HepG2 (cell line): ENCODE measurements around the gene IPP. TPM values are rescaled to one million over a fixed set of nuclear protein-coding genes. Genes with fewer than 3 reads are reported as not detected.
A peak's percentile ranks its signal among the peaks of the same experiment; 100 is the strongest.

Experiments used
- CC2D1A ChIP-seq: sonication (generic); formaldehyde crosslinking; IDR thresholded peaks from 2 replicates; pipeline ENCODE4 v1.8.1; 2023; ENCODE audit warnings: mild to moderate bottlenecking, missing genetic modification reagents
- ISX ChIP-seq: sonication (generic); formaldehyde crosslinking; conservative IDR thresholded peaks from 2 replicates; pipeline ENCODE4 v1.5.0; 2020; ENCODE audit warnings: missing genetic modification reagents
- MED8 ChIP-seq: sonication (generic); formaldehyde crosslinking; IDR thresholded peaks from 2 replicates; pipeline ENCODE4 v1.8.1; 2023; ENCODE audit warnings: mild to moderate bottlenecking, missing genetic modification reagents; ENCODE audit not compliant: insufficient replicate concordance
- NFATC3 ChIP-seq: sonication (generic); formaldehyde crosslinking; IDR thresholded peaks from 2 replicates; pipeline ENCODE4 v1.5.1; 2020; ENCODE audit warnings: mild to moderate bottlenecking, missing genetic modification reagents
- PAX8 ChIP-seq: sonication (generic); formaldehyde crosslinking; IDR thresholded peaks from 2 replicates; pipeline ENCODE4 v1.8.0; 2022; ENCODE audit warnings: mild to moderate bottlenecking, missing genetic modification reagents, borderline replicate concordance
- ZMYM2 ChIP-seq: sonication (generic); formaldehyde crosslinking; IDR thresholded peaks from 2 replicates; pipeline ENCODE4 v1.8.0; 2022; ENCODE audit warnings: mild to moderate bottlenecking, missing genetic modification reagents
- ZNF205 ChIP-seq: IDR thresholded peaks from 2 replicates; pipeline ENCODE4 v1.6.1; 2018; ENCODE audit warnings: missing biosample characterization, missing genetic modification reagents
- ZNF598 ChIP-seq: sonication (generic); formaldehyde crosslinking; IDR thresholded peaks from 2 replicates; pipeline ENCODE4 v1.5.1; 2020; ENCODE audit warnings: mild to moderate bottlenecking, missing genetic modification reagents, borderline replicate concordance
- ZNF703 ChIP-seq: sonication (generic); formaldehyde crosslinking; IDR thresholded peaks from 2 replicates; pipeline ENCODE4 v1.5.1; 2020; ENCODE audit warnings: missing genetic modification reagents, mild to moderate bottlenecking, moderate library complexity, borderline replicate concordance
- polyA plus RNA-seq, 8 experiments: library from polyadenylated mRNA; depleted of rRNA in 3 of 8; stranded (reverse) in 7 of 8; unstranded in 1 of 8; fragments of >200 nt; fragmentation: Illumina TruSeq in 4 of 8; extraction: Trizol in 4 of 8; gene quantifications; 2 replicates each; pipeline versions ENCODE4 v1.2.1 to v1.2.3, GENCODE V29; 2011 to 2016; ENCODE audit warnings: low read depth in 4 of 8, missing spikeins in 1 of 8, mixed read lengths in 1 of 8; ENCODE audit not compliant: insufficient read depth in 1 of 8
- total RNA-seq, 5 experiments: library from RNA; depleted of rRNA; stranded (reverse); fragments of >200 nt; fragmentation: Illumina TruSeq; extraction: Trizol; gene quantifications; 2 replicates each; pipeline ENCODE4 v1.2.3, GENCODE V29; 2016; ENCODE audit warnings: low read depth in 1 of 5
- TF ChIP-seq, protein P1 (sequence below): sonication (generic); formaldehyde crosslinking; IDR thresholded peaks from 2 replicates; pipeline ENCODE4 v1.4.0; 2020; ENCODE audit warnings: missing genetic modification reagents
- TF ChIP-seq, protein P2 (sequence below): sonication (generic); formaldehyde crosslinking; IDR thresholded peaks from 2 replicates; pipeline ENCODE4 v1.4.0; 2020; ENCODE audit warnings: missing genetic modification reagents
- TF ChIP-seq, protein P3 (sequence below): sonication (generic); formaldehyde crosslinking; IDR thresholded peaks from 2 replicates; pipeline ENCODE4 v1.4.0; 2020; ENCODE audit warnings: low read depth, mild to moderate bottlenecking, missing genetic modification reagents
- TF ChIP-seq, protein P4 (sequence below): sonication (generic); formaldehyde crosslinking; IDR thresholded peaks from 2 replicates; pipeline ENCODE4 v1.4.0; 2020; ENCODE audit warnings: mild to moderate bottlenecking, missing genetic modification reagents, borderline replicate concordance
- TF ChIP-seq, protein P5 (sequence below): sonication (generic); formaldehyde crosslinking; IDR thresholded peaks from 2 replicates; pipeline ENCODE4 v1.4.0; 2020; ENCODE audit warnings: missing genetic modification reagents
- TF ChIP-seq, protein P6 (sequence below): sonication (generic); formaldehyde crosslinking; conservative IDR thresholded peaks from 2 replicates; pipeline ENCODE4 v1.8.1; 2023; ENCODE audit warnings: missing genetic modification reagents

The IPP gene
- total and polyA plus RNA-seq, 2 of the 13 experiments (the other 11 are each of a cell fraction or from before 2014, with no cell fraction given) = 3.0 to 9.7 TPM

DNA sequence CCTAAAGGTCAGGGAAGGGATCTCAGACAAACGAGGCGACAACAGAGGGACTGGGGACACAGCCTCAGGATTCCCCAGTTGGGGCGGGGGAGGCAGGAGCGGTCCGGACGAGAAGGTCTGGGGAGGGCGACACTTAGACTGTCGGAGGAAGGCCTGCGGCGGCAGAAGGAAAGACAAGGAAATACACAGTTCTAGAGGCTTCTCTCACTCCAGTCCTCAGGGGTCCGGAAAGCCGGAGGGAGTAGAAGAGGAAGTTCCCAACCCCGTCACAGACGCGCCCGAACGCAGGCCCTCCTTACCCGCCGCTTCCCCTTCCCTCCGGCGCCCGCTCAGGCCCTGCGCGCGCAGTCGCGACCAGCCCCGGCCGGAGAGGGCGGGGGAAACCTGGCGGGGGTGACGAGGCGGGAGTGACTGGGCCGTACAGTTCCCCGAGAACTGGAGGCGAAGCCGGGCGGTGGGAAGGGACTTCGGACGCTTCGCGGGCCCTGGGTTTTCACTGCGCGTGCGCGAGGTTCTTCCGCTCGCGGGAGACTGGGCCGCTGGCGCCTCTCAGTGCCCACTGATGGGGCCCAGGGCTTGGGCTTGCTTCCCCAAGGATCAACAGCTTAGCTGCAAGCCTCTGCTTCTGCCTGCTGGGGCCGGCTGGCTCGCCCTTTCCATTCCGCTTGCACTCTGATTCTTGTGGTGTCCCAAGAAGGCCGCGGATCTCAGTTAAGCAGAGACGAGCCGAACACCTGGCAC, at the start of gene IPP (continued):
- TF ChIP-seq, protein P1, sequence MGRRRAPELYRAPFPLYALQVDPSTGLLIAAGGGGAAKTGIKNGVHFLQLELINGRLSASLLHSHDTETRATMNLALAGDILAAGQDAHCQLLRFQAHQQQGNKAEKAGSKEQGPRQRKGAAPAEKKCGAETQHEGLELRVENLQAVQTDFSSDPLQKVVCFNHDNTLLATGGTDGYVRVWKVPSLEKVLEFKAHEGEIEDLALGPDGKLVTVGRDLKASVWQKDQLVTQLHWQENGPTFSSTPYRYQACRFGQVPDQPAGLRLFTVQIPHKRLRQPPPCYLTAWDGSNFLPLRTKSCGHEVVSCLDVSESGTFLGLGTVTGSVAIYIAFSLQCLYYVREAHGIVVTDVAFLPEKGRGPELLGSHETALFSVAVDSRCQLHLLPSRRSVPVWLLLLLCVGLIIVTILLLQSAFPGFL (CRISPR knock-in tag) = no peak
- TF ChIP-seq, protein P2, sequence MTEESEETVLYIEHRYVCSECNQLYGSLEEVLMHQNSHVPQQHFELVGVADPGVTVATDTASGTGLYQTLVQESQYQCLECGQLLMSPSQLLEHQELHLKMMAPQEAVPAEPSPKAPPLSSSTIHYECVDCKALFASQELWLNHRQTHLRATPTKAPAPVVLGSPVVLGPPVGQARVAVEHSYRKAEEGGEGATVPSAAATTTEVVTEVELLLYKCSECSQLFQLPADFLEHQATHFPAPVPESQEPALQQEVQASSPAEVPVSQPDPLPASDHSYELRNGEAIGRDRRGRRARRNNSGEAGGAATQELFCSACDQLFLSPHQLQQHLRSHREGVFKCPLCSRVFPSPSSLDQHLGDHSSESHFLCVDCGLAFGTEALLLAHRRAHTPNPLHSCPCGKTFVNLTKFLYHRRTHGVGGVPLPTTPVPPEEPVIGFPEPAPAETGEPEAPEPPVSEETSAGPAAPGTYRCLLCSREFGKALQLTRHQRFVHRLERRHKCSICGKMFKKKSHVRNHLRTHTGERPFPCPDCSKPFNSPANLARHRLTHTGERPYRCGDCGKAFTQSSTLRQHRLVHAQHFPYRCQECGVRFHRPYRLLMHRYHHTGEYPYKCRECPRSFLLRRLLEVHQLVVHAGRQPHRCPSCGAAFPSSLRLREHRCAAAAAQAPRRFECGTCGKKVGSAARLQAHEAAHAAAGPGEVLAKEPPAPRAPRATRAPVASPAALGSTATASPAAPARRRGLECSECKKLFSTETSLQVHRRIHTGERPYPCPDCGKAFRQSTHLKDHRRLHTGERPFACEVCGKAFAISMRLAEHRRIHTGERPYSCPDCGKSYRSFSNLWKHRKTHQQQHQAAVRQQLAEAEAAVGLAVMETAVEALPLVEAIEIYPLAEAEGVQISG = peak; percentile 86
- TF ChIP-seq NFATC3 (no peak), ZNF205 (CRISPR knock-in tag) (peak; percentile 69; the same call in 1 of the 2 replicates), PAX8 (CRISPR knock-in tag) (no peak; the same call in 1 of the 2 replicates), CC2D1A (CRISPR knock-in tag) (no peak), ZNF703 (0 out of 2 replicates have a peak, but pooled peaks have one; percentile 55), ZNF598 (CRISPR knock-in tag) (peak; percentile 20; the same call in 1 of the 2 replicates), ZMYM2 (peak; percentile 59; the same call in 1 of the 2 replicates), MED8 (CRISPR knock-in tag) (peak; percentile 91), ISX (no peak)
- TF ChIP-seq, protein P3, sequence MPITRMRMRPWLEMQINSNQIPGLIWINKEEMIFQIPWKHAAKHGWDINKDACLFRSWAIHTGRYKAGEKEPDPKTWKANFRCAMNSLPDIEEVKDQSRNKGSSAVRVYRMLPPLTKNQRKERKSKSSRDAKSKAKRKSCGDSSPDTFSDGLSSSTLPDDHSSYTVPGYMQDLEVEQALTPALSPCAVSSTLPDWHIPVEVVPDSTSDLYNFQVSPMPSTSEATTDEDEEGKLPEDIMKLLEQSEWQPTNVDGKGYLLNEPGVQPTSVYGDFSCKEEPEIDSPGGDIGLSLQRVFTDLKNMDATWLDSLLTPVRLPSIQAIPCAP (CRISPR knock-in tag) = no peak
- TF ChIP-seq, protein P4, sequence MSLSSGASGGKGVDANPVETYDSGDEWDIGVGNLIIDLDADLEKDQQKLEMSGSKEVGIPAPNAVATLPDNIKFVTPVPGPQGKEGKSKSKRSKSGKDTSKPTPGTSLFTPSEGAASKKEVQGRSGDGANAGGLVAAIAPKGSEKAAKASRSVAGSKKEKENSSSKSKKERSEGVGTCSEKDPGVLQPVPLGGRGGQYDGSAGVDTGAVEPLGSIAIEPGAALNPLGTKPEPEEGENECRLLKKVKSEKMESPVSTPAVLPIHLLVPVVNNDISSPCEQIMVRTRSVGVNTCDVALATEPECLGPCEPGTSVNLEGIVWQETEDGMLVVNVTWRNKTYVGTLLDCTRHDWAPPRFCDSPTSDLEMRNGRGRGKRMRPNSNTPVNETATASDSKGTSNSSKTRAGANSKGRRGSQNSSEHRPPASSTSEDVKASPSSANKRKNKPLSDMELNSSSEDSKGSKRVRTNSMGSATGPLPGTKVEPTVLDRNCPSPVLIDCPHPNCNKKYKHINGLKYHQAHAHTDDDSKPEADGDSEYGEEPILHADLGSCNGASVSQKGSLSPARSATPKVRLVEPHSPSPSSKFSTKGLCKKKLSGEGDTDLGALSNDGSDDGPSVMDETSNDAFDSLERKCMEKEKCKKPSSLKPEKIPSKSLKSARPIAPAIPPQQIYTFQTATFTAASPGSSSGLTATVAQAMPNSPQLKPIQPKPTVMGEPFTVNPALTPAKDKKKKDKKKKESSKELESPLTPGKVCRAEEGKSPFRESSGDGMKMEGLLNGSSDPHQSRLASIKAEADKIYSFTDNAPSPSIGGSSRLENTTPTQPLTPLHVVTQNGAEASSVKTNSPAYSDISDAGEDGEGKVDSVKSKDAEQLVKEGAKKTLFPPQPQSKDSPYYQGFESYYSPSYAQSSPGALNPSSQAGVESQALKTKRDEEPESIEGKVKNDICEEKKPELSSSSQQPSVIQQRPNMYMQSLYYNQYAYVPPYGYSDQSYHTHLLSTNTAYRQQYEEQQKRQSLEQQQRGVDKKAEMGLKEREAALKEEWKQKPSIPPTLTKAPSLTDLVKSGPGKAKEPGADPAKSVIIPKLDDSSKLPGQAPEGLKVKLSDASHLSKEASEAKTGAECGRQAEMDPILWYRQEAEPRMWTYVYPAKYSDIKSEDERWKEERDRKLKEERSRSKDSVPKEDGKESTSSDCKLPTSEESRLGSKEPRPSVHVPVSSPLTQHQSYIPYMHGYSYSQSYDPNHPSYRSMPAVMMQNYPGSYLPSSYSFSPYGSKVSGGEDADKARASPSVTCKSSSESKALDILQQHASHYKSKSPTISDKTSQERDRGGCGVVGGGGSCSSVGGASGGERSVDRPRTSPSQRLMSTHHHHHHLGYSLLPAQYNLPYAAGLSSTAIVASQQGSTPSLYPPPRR (CRISPR knock-in tag) = 0 out of 2 replicates have a peak, but pooled peaks have one; percentile 30
- TF ChIP-seq, protein P5, sequence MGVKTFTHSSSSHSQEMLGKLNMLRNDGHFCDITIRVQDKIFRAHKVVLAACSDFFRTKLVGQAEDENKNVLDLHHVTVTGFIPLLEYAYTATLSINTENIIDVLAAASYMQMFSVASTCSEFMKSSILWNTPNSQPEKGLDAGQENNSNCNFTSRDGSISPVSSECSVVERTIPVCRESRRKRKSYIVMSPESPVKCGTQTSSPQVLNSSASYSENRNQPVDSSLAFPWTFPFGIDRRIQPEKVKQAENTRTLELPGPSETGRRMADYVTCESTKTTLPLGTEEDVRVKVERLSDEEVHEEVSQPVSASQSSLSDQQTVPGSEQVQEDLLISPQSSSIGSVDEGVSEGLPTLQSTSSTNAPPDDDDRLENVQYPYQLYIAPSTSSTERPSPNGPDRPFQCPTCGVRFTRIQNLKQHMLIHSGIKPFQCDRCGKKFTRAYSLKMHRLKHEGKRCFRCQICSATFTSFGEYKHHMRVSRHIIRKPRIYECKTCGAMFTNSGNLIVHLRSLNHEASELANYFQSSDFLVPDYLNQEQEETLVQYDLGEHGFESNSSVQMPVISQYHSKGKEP (CRISPR knock-in tag) = 0 out of 2 replicates have a peak, but pooled peaks have one; percentile 79
- TF ChIP-seq, protein P6, sequence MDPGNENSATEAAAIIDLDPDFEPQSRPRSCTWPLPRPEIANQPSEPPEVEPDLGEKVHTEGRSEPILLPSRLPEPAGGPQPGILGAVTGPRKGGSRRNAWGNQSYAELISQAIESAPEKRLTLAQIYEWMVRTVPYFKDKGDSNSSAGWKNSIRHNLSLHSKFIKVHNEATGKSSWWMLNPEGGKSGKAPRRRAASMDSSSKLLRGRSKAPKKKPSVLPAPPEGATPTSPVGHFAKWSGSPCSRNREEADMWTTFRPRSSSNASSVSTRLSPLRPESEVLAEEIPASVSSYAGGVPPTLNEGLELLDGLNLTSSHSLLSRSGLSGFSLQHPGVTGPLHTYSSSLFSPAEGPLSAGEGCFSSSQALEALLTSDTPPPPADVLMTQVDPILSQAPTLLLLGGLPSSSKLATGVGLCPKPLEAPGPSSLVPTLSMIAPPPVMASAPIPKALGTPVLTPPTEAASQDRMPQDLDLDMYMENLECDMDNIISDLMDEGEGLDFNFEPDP (CRISPR knock-in tag) = no peak
